Psoas muscle (tissue), 8 donors: ENCODE data around the gene FAM120C. TPM values are rescaled to one million over a fixed set of nuclear protein-coding genes. Genes with fewer than 3 reads are reported as not detected.

ENCODE experiments used
- ATAC-seq, 4 donors: fragments of 200-7000 bp; cut with Tn5 transposase; one replicate each; pipeline ENCODE4 v1.9.1; 2020; ENCODE audit warnings: moderate library complexity in 3 of 4, mild to moderate bottlenecking in 2 of 4
- DNase-seq, 2 donors: peaks; one replicate each; pipeline ENCODE4 v3.0.0-alpha.2; 2020
- H3K27ac ChIP-seq: fragments of 200-600 bp; one replicate; pipeline ENCODE4 v1.8.0; 2022
- H3K27me3 ChIP-seq, 3 donors: fragments of 200-600 bp in 1 of 3; one replicate each; pipeline versions ENCODE4 v1.6.1 to v1.8.0; 2013 to 2022; ENCODE audit warnings: low read length in 2 of 3, mild to moderate bottlenecking in 2 of 3, moderate library complexity in 1 of 3; ENCODE audit not compliant: insufficient read depth in 3 of 3
- H3K36me3 ChIP-seq, 2 donors: fragments of 200-600 bp in 1 of 2; one replicate each; pipeline versions ENCODE4 v1.6.1 to v1.8.0; 2013 to 2022; ENCODE audit warnings: low read depth in 1 of 2, mild to moderate bottlenecking in 1 of 2, moderate library complexity in 1 of 2; ENCODE audit not compliant: insufficient read depth in 1 of 2
- H3K4me1 ChIP-seq: fragments of 200-600 bp; one replicate; pipeline ENCODE4 v1.8.0; 2022
- H3K4me3 ChIP-seq: fragments of 200-600 bp; one replicate; pipeline ENCODE4 v1.8.0; 2022; ENCODE audit warnings: mild to moderate bottlenecking
- H3K9me3 ChIP-seq: fragments of 200-600 bp; one replicate; pipeline ENCODE4 v1.8.0; 2022
- CTCF ChIP-seq: fragments of 200-600 bp; IDR thresholded peaks from one replicate; pipeline ENCODE4 v1.8.0; 2022; ENCODE audit warnings: antibody characterized with exemption
- WGBS, 3 donors: extraction: QIAGEN DNeasy Blood & Tissue Kit; methylation state at CpG; one replicate each; pipeline versions ENCODE4 v1.1.6 to v1.1.7; 2013; 5-methylcytosine and 5-hydroxymethylcytosine counted together
- intact Hi-C, 2 donors: fragments of 100-400 bp; cut with DNase I; formaldehyde crosslinking; loops; one replicate each; pipeline versions ENCODE4 v1.11.0 to v1.14.2; 2022
- polyA plus RNA-seq, 3 donors: library from polyadenylated mRNA; stranded (reverse); fragments of 200-250 nt; gene quantifications; one replicate each; pipeline ENCODE4 v1.2.3, GENCODE V29; 2013
- total RNA-seq, 4 donors: library from RNA; stranded (reverse); fragmentation: NEBNext Ultra II Directional in 2 of 4; extraction: Animal tissue kit (Norgen Biotek cat#: 25700) in 2 of 4; gene quantifications; one replicate each; pipeline versions ENCODE4 v1.2.1 to v1.2.4, GENCODE V29; 2021 to 2023
- donor health status: healthy with polysubstance abuse.
- donor health status: DM: no; HTN: no; CAD: no; lungs with moderate emphysema.
- donor health status: Bipolar disorder and iron deficiency.
- donor health status: healthy.
- donor health status: DM: yes; HTN: yes; CAD: no.
- donor health status: DM: no; HTN: no; CAD: no.
- donor health status: DM: no; HTN: no; CAD: no.
- donor health status: DM: yes; HTN: yes; CAD: no.

Gene FAM120C
- total and polyA plus RNA-seq, 7 donors = 4.9 to 13.0 (median 6.9) TPM

GRCh38 chrX:54208531-54208930 is 25.5 kb upstream of the FAM120C start:
- peaks cover 0 to 10% (median 0%) of the 10 kb centered on the region in 3 donors for H3K27me3 ChIP-seq
- TF ChIP-seq CTCF = no peak
- DNase-seq (no peak), ATAC-seq (no peak)
- WGBS, 3 donors = 79 to 85% (median 84%) methylated on average over 3 of the region's 3 CpGs
- no peaks in the 10 kb centered on the region for H3K9me3 ChIP-seq
- H3K36me3 ChIP-seq = no peaks in the 10 kb centered on the region
- H3K27ac ChIP-seq = no peak overlapping the region
- intact Hi-C loops = no loop called here
- H3K4me1 ChIP-seq = no peaks in the 10 kb centered on the region
- no peak overlapping the region for H3K4me3 ChIP-seq

GRCh38 chrX:54198262-54198661 is 15.2 kb upstream of the FAM120C start:
- Histone ChIP-seq H3K9me3 (no peaks in the 10 kb centered on the region), H3K4me1 (no peaks in the 10 kb centered on the region), H3K4me3 (no peak overlapping the region), H3K27ac (no peak overlapping the region), H3K27me3 (peaks cover 0 to 14% (median 0%) of the 10 kb centered on the region in 3 donors), H3K36me3 (no peaks in the 10 kb centered on the region)
- WGBS, 3 donors = 64 to 86% (median 74%) methylated on average over 6 of the region's 6 CpGs
- ATAC-seq = no peak
- no peak for TF ChIP-seq CTCF
- intact Hi-C loops = no loop called here
- no peak for DNase-seq

- Histone ChIP-seq H3K36me3 (no peaks in the 10 kb centered on the region), H3K9me3 (no peaks in the 10 kb centered on the region), H3K27me3 (peaks cover 0 to 3% (median 0%) of the 10 kb centered on the region in 3 donors), H3K4me1 (no peaks in the 10 kb centered on the region), H3K4me3 (no peak overlapping the region), H3K27ac (no peak overlapping the region)
- intact Hi-C loops = no loop called here
- DNase-seq (no peak), ATAC-seq (no peak)
- no peak for TF ChIP-seq CTCF
Observed at GRCh38 chrX:54194982-54195588, 12.0 kb upstream of the FAM120C start.

- no peaks in the 10 kb centered on the region for H3K9me3 ChIP-seq
- ATAC-seq = no peak
- DNase-seq = no peak
- no peaks in the 10 kb centered on the region for H3K27me3 ChIP-seq
- no peaks in the 10 kb centered on the region for H3K4me1 ChIP-seq
- no peaks in the 10 kb centered on the region for H3K36me3 ChIP-seq
- no peak overlapping the region for H3K27ac ChIP-seq
- 72 to 79% (median 73%) methylated on average over 4 of the region's 4 CpGs for WGBS, 3 donors
- TF ChIP-seq CTCF = no peak
- H3K4me3 ChIP-seq = no peak overlapping the region
- intact Hi-C loops = no loop called here
Observed at GRCh38 chrX:54193085-54193821, 10.2 kb upstream of the FAM120C start.
